Prostate gland (tissue), 2 donors: Measurements from ENCODE around the gene SH3BGRL3.

Experiments used
- POLR2A ChIP-seq: fragments of 450-650 bp; IDR thresholded peaks from one replicate; pipeline ENCODE4 v1.6.1; 2016; ENCODE audit warnings: antibody characterized with exemption, mild to moderate bottlenecking
- TF ChIP-seq, protein P1 (sequence below), 4 experiments: fragments of 200-600 bp in 2 of 4; fragments of 450-650 bp in 2 of 4; sonication (generic) in 2 of 4; IDR thresholded peaks; 1 replicate in 3 of 4; 2 replicates in 1 of 4; pipeline ENCODE4 v1.5.1; 2016 to 2019; ENCODE audit warnings: antibody characterized with exemption in 4 of 4, mild to moderate bottlenecking in 2 of 4, moderate library complexity in 2 of 4

DNA sequence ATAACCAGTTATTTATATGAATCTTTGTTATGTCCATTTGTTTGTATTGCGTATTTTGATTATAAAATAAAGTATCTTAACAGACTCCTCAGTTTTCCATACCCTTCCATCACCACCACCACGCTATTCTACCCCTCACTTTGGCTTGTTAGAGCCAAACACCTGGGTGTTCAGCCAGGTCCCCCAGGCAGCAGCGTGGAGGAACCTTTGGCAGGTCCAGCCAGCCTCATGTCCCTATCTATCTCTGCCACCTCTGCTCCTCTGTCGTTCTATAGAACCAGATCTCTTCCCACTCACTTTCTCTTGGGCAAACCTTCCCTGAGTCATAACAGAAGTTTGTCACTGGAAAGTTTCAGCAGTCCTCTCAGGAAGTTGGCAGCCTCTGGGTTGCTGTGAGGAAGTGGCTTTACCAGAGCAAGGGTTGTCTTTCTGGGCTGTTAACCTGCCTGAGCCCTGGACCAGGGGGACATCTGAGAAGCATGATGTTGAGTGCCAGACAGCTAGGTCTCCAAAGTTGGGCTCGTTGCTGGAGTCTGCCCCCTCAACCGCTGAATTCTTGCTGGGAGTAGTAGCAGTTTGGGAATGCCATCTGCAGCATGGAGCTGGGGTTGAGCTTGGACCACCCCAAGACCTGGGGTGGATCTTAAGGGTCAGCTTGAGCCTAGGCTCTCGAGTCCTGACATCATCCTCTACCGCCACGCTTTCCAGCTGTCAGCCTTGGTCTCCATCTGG lies 996 bp upstream of the SH3BGRL3 start:
- TF ChIP-seq, protein P1, sequence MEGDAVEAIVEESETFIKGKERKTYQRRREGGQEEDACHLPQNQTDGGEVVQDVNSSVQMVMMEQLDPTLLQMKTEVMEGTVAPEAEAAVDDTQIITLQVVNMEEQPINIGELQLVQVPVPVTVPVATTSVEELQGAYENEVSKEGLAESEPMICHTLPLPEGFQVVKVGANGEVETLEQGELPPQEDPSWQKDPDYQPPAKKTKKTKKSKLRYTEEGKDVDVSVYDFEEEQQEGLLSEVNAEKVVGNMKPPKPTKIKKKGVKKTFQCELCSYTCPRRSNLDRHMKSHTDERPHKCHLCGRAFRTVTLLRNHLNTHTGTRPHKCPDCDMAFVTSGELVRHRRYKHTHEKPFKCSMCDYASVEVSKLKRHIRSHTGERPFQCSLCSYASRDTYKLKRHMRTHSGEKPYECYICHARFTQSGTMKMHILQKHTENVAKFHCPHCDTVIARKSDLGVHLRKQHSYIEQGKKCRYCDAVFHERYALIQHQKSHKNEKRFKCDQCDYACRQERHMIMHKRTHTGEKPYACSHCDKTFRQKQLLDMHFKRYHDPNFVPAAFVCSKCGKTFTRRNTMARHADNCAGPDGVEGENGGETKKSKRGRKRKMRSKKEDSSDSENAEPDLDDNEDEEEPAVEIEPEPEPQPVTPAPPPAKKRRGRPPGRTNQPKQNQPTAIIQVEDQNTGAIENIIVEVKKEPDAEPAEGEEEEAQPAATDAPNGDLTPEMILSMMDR (IDR thresholded peaks at IDR 0.05) = no peak
- no peak for TF ChIP-seq POLR2A
